ENCODE measurements around the gene CDC26. TPM values are rescaled to one million over a fixed set of nuclear protein-coding genes. Genes with fewer than 3 reads are reported as not detected.

The CDC26 gene
- total RNA-seq, 2 experiments from 2014 or later, result 29.9 to 39.9 TPM

- H3K9me2 ChIP-seq (ENCODE audit: insufficient read depth, low read length), result no peaks in the 10 kb centered on the region
- ChIA-PET POLR2A (interaction anchor here (0.9 kb wide), 1 partner anchor 91 kb away, joined by 3 read pairs; no protein-coding TSS in a partner anchor), CTCF (ENCODE audit: unreplicated experiment) (no interaction called here)
- H3K9me3 ChIP-seq (ENCODE audit: low read length), result no peaks in the 10 kb centered on the region
- no peaks in the 10 kb centered on the region for H4K20me1 ChIP-seq (ENCODE audit: insufficient read depth, low read length)
- H3K36me3 ChIP-seq (ENCODE audit: insufficient read depth, low read length), result peaks cover 59% of the 10 kb centered on the region
- no peak overlapping the region for H3K4me3 ChIP-seq (ENCODE audit: low read depth, low read length, poor library complexity, severe bottlenecking)
- no peak overlapping the region for H3K4me2 ChIP-seq (ENCODE audit: low read length)
- no TSS peak for BruUV-seq (replicated peaks)
- H3K79me2 ChIP-seq (ENCODE audit: insufficient read depth, low read depth, low read length), result no peaks in the 10 kb centered on the region
- TF ChIP-seq EZH2phosphoT487 (IDR thresholded peaks at IDR 0.05; ENCODE audit: borderline replicate concordance, low read depth, low read length), result no peak
- no peak for TF ChIP-seq CTCF (conservative IDR thresholded peaks at IDR 0.05; ENCODE audit: low read length)
- intact Hi-C loops (cut with micrococcal nuclease; ENCODE audit: unreplicated experiment), result no loop called here
- H2AFZ ChIP-seq (ENCODE audit: low read length), result no peak overlapping the region
- H3K4me1 ChIP-seq (ENCODE audit: insufficient read depth, low read length, poor library complexity, severe bottlenecking), result no peaks in the 10 kb centered on the region
- DNase-seq (ENCODE audit: low spot score), result no peak
- H3K27ac ChIP-seq (ENCODE audit: low read depth, low read length, poor library complexity, severe bottlenecking), result no peak overlapping the region
Observed at GRCh38 chr9:113293285-113293878, 18.0 kb upstream of the CDC26 start.

- no TSS peak for BruUV-seq (replicated peaks)
- intact Hi-C loops (cut with micrococcal nuclease; ENCODE audit: unreplicated experiment), result no loop called here
- no peaks in the 10 kb centered on the region for H3K9me2 ChIP-seq (ENCODE audit: insufficient read depth, low read length)
- H3K79me2 ChIP-seq (ENCODE audit: insufficient read depth, low read depth, low read length), result no peaks in the 10 kb centered on the region
- H3K4me3 ChIP-seq (ENCODE audit: low read depth, low read length, poor library complexity, severe bottlenecking), result no peak overlapping the region
- no peak overlapping the region for H3K4me2 ChIP-seq (ENCODE audit: low read length)
- CTCF ChIA-PET (ENCODE audit: unreplicated experiment), result no interaction called here
- H3K36me3 ChIP-seq (ENCODE audit: insufficient read depth, low read length), result peaks cover 88% of the 10 kb centered on the region
- no peaks in the 10 kb centered on the region for H3K9me3 ChIP-seq (ENCODE audit: low read length)
- TF ChIP-seq CTCF (conservative IDR thresholded peaks at IDR 0.05; ENCODE audit: low read length), result no peak
- no peak for TF ChIP-seq EZH2phosphoT487 (IDR thresholded peaks at IDR 0.05; ENCODE audit: borderline replicate concordance, low read depth, low read length)
- POLR2A ChIA-PET, result interaction anchor here (0.5 to 1.1 kb wide), 6 partner anchors 10 to 597 kb away, joined by 3 to 6 read pairs (median 4); partner anchors contain the start of genes ALAD, CDC26, PRPF4 and WDR31
- H2AFZ ChIP-seq (ENCODE audit: low read length), result no peak overlapping the region
- no peak overlapping the region for H3K27ac ChIP-seq (ENCODE audit: low read depth, low read length, poor library complexity, severe bottlenecking)
- H4K20me1 ChIP-seq (ENCODE audit: insufficient read depth, low read length), result 0 out of 2 replicates have a peak, but pooled peaks cover 4% of the 10 kb centered on the region
- DNase-seq (ENCODE audit: low spot score), result no peak
- H3K4me1 ChIP-seq (ENCODE audit: insufficient read depth, low read length, poor library complexity, severe bottlenecking), result no peaks in the 10 kb centered on the region
Observed at GRCh38 chr9:113290052-113290607, 14.8 kb upstream of the CDC26 start.

GRCh38 chr9:113289091-113289490, 13.7 kb upstream of the CDC26 start:
- H3K4me2 ChIP-seq (ENCODE audit: low read length), result no peak overlapping the region
- H3K4me3 ChIP-seq (ENCODE audit: low read depth, low read length, poor library complexity, severe bottlenecking), result no peak overlapping the region
- CTCF ChIA-PET (ENCODE audit: unreplicated experiment), result no interaction called here
- no peak for TF ChIP-seq CTCF (conservative IDR thresholded peaks at IDR 0.05; ENCODE audit: low read length)
- TF ChIP-seq EZH2phosphoT487 (IDR thresholded peaks at IDR 0.05; ENCODE audit: borderline replicate concordance, low read depth, low read length), result no peak
- no peak overlapping the region for H2AFZ ChIP-seq (ENCODE audit: low read length)
- no peak for DNase-seq (ENCODE audit: low spot score)
- POLR2A ChIA-PET, result no interaction called here
- H3K79me2 ChIP-seq (ENCODE audit: insufficient read depth, low read depth, low read length), result no peaks in the 10 kb centered on the region
- intact Hi-C loops (cut with micrococcal nuclease; ENCODE audit: unreplicated experiment), result no loop called here
- H3K27ac ChIP-seq (ENCODE audit: low read depth, low read length, poor library complexity, severe bottlenecking), result no peak overlapping the region
- no peaks in the 10 kb centered on the region for H3K9me2 ChIP-seq (ENCODE audit: insufficient read depth, low read length)
- no peaks in the 10 kb centered on the region for H3K4me1 ChIP-seq (ENCODE audit: insufficient read depth, low read length, poor library complexity, severe bottlenecking)
- no TSS peak for BruUV-seq (replicated peaks)
- H4K20me1 ChIP-seq (ENCODE audit: insufficient read depth, low read length), result 0 out of 2 replicates have a peak, but pooled peaks cover 4% of the 10 kb centered on the region
- H3K36me3 ChIP-seq (ENCODE audit: insufficient read depth, low read length), result peaks cover 96% of the 10 kb centered on the region
- no peaks in the 10 kb centered on the region for H3K9me3 ChIP-seq (ENCODE audit: low read length)

Measured in OCI-LY7 (cell line).